Endothelial cell of umbilical vein (primary cell): ENCODE data around the gene SLC44A2. TPM values are rescaled to one million over a fixed set of nuclear protein-coding genes. Genes with fewer than 3 reads are reported as not detected.

Experiments
- BruUV-seq: library from RNA; stranded (reverse); fragments of 400-500 nt; replicated peaks from 2 replicates; lab custom pipeline; 2021; lab: Mats Ljungman, UMichigan
- CTCF ChIA-PET: fragments of 300-600, 350-600 bp; sonication (Branson Sonifier 250); formaldehyde crosslinking; loops from one replicate; lab custom pipeline; 2021; ENCODE audit warnings: antibody characterized with exemption, inconsistent platforms; lab: Charles Lee
- POLR2A ChIA-PET: fragments of 300-600, 350-600 bp; sonication (Branson Sonifier 250); formaldehyde crosslinking; loops from one replicate; lab custom pipeline; 2021; ENCODE audit warnings: antibody characterized with exemption, inconsistent platforms; lab: Charles Lee
- DNase-seq: peaks from one replicate; pipeline ENCODE4 v3.0.0-alpha.2; 2011; ENCODE audit warnings: low read depth, low spot score
- FAIRE-seq: peaks from 2 replicates; lab custom pipeline; 2011; peaks lifted over from hg19 to GRCh38; lab: Jason Lieb, UNC
- H2AFZ ChIP-seq: 2 replicates; pipeline ENCODE4 v1.6.0; 2012; ENCODE audit warnings: low read depth, low read length, control low read depth, inconsistent platforms
- H3K27ac ChIP-seq: 2 replicates; pipeline ENCODE4 v1.5.1; 2011; ENCODE audit warnings: low read depth, mild to moderate bottlenecking, control low read depth, low read length, moderate library complexity; ENCODE audit not compliant: insufficient read depth
- H3K27me3 ChIP-seq, 2 experiments: 2 replicates each; pipeline versions ENCODE4 v1.6.0 to v1.6.1; 2011; ENCODE audit warnings: low read length in 2 of 2, mixed read lengths in 1 of 2; ENCODE audit not compliant: control insufficient read depth in 2 of 2, insufficient read depth in 2 of 2
- H3K36me3 ChIP-seq, 2 experiments: 2 replicates in 1 of 2; 3 replicates in 1 of 2; pipeline ENCODE4 v1.5.1; 2011; ENCODE audit warnings: low read length in 2 of 2, mild to moderate bottlenecking in 1 of 2, moderate library complexity in 1 of 2; ENCODE audit not compliant: control insufficient read depth in 2 of 2, insufficient read depth in 2 of 2; ENCODE audit errors: extremely low read depth in 1 of 2
- H3K4me1 ChIP-seq: 3 replicates; pipeline ENCODE4 v1.5.1; 2011; ENCODE audit warnings: mild to moderate bottlenecking, low read length; ENCODE audit not compliant: control insufficient read depth, insufficient read depth; ENCODE audit errors: extremely low read depth
- H3K4me2 ChIP-seq: 2 replicates; pipeline ENCODE4 v1.6.1; 2011; ENCODE audit warnings: low read length, control low read depth, mixed read lengths; ENCODE audit not compliant: insufficient read depth
- H3K4me3 ChIP-seq, 3 experiments: fragments of 200-600 bp in 1 of 3; sonication (generic), shearing (Covaris generic) in 1 of 3; replicated peaks in 1 of 3; 2 replicates each; pipeline ENCODE4 v1.5.1; 2011 to 2016; ENCODE audit warnings: control low read depth in 3 of 3, low read length in 3 of 3, mild to moderate bottlenecking in 2 of 3, inconsistent platforms in 1 of 3, low read depth in 1 of 3, moderate library complexity in 1 of 3; ENCODE audit not compliant: insufficient read depth in 1 of 3
- H3K79me2 ChIP-seq: 2 replicates; pipeline ENCODE4 v1.6.0; 2012; ENCODE audit warnings: low read length, inconsistent platforms; ENCODE audit not compliant: control insufficient read depth, insufficient read depth
- H3K9ac ChIP-seq: replicated peaks from 2 replicates; pipeline ENCODE3; 2011; ENCODE audit warnings: low read length, control low read depth; ENCODE audit not compliant: insufficient read depth; ENCODE audit errors: extremely low read depth
- H3K9me1 ChIP-seq: replicated peaks from 3 replicates; pipeline ENCODE4 v1.6.0; 2011; ENCODE audit warnings: mild to moderate bottlenecking, low read length; ENCODE audit not compliant: control insufficient read depth, insufficient read depth; ENCODE audit errors: extremely low read depth
- H3K9me3 ChIP-seq: replicated peaks from 2 replicates; pipeline ENCODE4 v1.5.1; 2012; ENCODE audit warnings: low read length, inconsistent platforms; ENCODE audit not compliant: control insufficient read depth, insufficient read depth
- H4K20me1 ChIP-seq: replicated peaks from 2 replicates; pipeline ENCODE3; 2011; ENCODE audit warnings: mild to moderate bottlenecking, low read length; ENCODE audit not compliant: control insufficient read depth, insufficient read depth; ENCODE audit errors: extremely low read depth
- EZH2 ChIP-seq: IDR thresholded peaks from 2 replicates; pipeline ENCODE4 v1.6.1; 2012; ENCODE audit warnings: borderline replicate concordance, low read depth, mild to moderate bottlenecking, moderate library complexity, low read length, inconsistent platforms; ENCODE audit not compliant: severe bottlenecking
- FOS ChIP-seq: IDR thresholded peaks from 2 replicates; pipeline ENCODE4 v1.6.1; 2011; ENCODE audit warnings: mild to moderate bottlenecking, low read length, moderate library complexity, borderline replicate concordance; ENCODE audit not compliant: insufficient read depth
- GATA2 ChIP-seq: IDR thresholded peaks from 2 replicates; pipeline ENCODE4 v1.7.0; 2011; ENCODE audit warnings: low read depth, mild to moderate bottlenecking, moderate library complexity, mixed read lengths, low read length; ENCODE audit not compliant: insufficient read length, insufficient read depth
- MYC ChIP-seq: IDR thresholded peaks from one replicate; pipeline ENCODE4 v1.6.1; 2011; ENCODE audit warnings: mild to moderate bottlenecking, low read depth, low read length
- POLR2A ChIP-seq: IDR thresholded peaks from 2 replicates; pipeline ENCODE4 v1.6.1; 2012; ENCODE audit warnings: low read depth, mild to moderate bottlenecking, control low read depth, low read length
- POLR2AphosphoS5 ChIP-seq: IDR thresholded peaks from 2 replicates; pipeline ENCODE4 v1.6.1; 2012; ENCODE audit warnings: low read depth, mild to moderate bottlenecking, control low read depth, low read length, moderate library complexity; ENCODE audit not compliant: insufficient read depth
- dilution Hi-C: fragments of 300-500 bp; cut with MboI; formaldehyde crosslinking; loops from one replicate; pipeline ENCODE4 v1.15.0; 2019; ENCODE audit warnings: low sequenced_read_pairs; ENCODE audit not compliant: extremely low pct_ligation_motif_present
- intact Hi-C: fragments of 100-400 bp; cut with micrococcal nuclease; formaldehyde crosslinking; loops from one replicate; pipeline ENCODE4 v1.10.0; 2022
- polyA plus RNA-seq, 4 experiments: library from polyadenylated mRNA; depleted of rRNA in 3 of 4; stranded (reverse) in 3 of 4; unstranded in 1 of 4; fragments of >200 nt; gene quantifications; 2 replicates each; pipeline versions ENCODE4 v1.2.1 to v1.2.3, GENCODE V29; 2011 to 2012; ENCODE audit warnings: missing spikeins in 1 of 4
- total RNA-seq: library from RNA; stranded (reverse); gene quantifications from 2 replicates; pipeline ENCODE4 v1.2.3, GENCODE V29; 2021
- TF ChIP-seq, protein P1 (sequence below), 2 donors: IDR thresholded peaks; 1 replicate in 1 of 2; 2 replicates in 1 of 2; pipeline ENCODE4 v1.5.1; 2011; ENCODE audit warnings: low read length in 2 of 2, mild to moderate bottlenecking in 2 of 2, moderate library complexity in 2 of 2, control low read depth in 1 of 2, inconsistent platforms in 1 of 2, low read depth in 1 of 2; ENCODE audit not compliant: insufficient read depth in 1 of 2; ENCODE audit errors: extremely low read depth in 1 of 2
- TF ChIP-seq, protein P2 (sequence below): IDR thresholded peaks from 2 replicates; pipeline ENCODE4 v1.6.1; 2011; ENCODE audit not compliant: insufficient read depth, insufficient read length

The SLC44A2 gene
- total and polyA plus RNA-seq, 2 donors (not counting 3 experiments of a cell fraction or from before 2014, with no cell fraction given) = 97.7 to 130 TPM

DNA sequence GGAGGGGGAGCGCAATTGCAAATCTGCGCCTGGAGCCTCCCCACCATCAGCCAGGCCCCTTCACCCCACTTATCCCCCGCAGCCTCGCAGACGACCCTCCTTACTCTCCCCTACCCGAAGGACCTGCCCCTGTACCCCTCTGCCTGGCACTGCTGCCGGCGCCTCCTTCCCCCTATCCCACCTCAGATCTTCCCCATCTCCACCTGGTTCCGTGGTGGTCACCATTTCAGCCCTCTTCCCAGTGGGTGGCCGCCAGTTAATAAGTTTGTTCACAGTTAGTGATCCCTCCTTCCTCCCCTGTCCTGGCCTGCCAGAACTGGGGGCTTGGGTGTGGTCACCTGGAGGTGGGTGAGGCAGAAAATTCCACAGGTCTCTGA lies 397 bp downstream of the SLC44A2 start:
- peak overlapping the region; percentile 75 for H2AFZ ChIP-seq
- no peaks in the 10 kb centered on the region for H3K9me3 ChIP-seq
- FAIRE-seq (no peak), DNase-seq (no peak)
- TF ChIP-seq FOS (no peak), POLR2AphosphoS5 (no peak), GATA2 (no peak), MYC (no peak), POLR2A (no peak)
- TF ChIP-seq, protein P1, sequence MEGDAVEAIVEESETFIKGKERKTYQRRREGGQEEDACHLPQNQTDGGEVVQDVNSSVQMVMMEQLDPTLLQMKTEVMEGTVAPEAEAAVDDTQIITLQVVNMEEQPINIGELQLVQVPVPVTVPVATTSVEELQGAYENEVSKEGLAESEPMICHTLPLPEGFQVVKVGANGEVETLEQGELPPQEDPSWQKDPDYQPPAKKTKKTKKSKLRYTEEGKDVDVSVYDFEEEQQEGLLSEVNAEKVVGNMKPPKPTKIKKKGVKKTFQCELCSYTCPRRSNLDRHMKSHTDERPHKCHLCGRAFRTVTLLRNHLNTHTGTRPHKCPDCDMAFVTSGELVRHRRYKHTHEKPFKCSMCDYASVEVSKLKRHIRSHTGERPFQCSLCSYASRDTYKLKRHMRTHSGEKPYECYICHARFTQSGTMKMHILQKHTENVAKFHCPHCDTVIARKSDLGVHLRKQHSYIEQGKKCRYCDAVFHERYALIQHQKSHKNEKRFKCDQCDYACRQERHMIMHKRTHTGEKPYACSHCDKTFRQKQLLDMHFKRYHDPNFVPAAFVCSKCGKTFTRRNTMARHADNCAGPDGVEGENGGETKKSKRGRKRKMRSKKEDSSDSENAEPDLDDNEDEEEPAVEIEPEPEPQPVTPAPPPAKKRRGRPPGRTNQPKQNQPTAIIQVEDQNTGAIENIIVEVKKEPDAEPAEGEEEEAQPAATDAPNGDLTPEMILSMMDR (IDR thresholded peaks at IDR 0.05; ENCODE audit: extremely low read depth in 1 of 2, insufficient read depth in 1 of 2, low read depth in 1 of 2, low read length in 2 of 2) = no peak
- BruUV-seq = no TSS peak
- no peaks in the 10 kb centered on the region for H3K9me1 ChIP-seq
- intact Hi-C loops = loop anchor here (2.0 to 5.0 kb wide), 2 partner anchors 23 to 43 kb away; no protein-coding TSS in a partner anchor
- no peaks in the 10 kb centered on the region for H3K79me2 ChIP-seq
- ChIA-PET CTCF (interaction anchor here (0.9 to 3.6 kb wide), 4 partner anchors 19 to 45 kb away, joined by 3 to 25 read pairs (median 14); no protein-coding TSS in a partner anchor), POLR2A (no interaction called here)
- peaks cover 0 to 9% of the 10 kb centered on the region in 2 experiments for H3K36me3 ChIP-seq
- no peaks in the 10 kb centered on the region for H3K27me3 ChIP-seq
- H3K4me2 ChIP-seq = peak overlapping the region; percentile 88
- H3K27ac ChIP-seq = no peak overlapping the region
- peak overlapping the region; percentile 6 to 37 (median 33) for H3K4me3 ChIP-seq
- H3K9ac ChIP-seq = peak overlapping the region; percentile 25
- no peaks in the 10 kb centered on the region for H4K20me1 ChIP-seq
- dilution Hi-C loops = no loop called here
- peaks cover 10% of the 10 kb centered on the region for H3K4me1 ChIP-seq

DNA sequence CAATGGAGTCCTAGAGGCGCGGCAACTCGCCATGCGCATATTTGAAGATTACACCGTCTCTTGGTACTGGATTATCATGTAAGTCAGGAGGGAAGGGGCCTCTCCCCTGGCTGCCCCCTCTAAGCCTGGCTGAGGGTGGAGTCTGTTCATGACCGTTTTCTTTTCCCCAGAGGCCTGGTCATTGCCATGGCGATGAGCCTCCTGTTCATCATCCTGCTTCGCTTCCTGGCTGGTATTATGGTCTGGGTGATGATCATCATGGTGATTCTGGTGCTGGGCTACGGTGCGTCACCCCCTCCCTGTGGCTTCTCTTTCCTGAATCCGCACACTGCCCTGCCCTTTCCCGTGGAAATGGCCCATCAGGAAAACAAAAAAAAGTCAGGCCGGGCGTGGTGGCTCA lies 6.5 kb downstream of the SLC44A2 start:
- TSS peak; percentile 45 for BruUV-seq
- Histone ChIP-seq H4K20me1 (no peaks in the 10 kb centered on the region), H3K4me2 (no peak overlapping the region), H3K79me2 (no peaks in the 10 kb centered on the region), H3K9me3 (no peaks in the 10 kb centered on the region), H3K27ac (no peak overlapping the region), H3K9me1 (no peaks in the 10 kb centered on the region), H3K4me1 (no peaks in the 10 kb centered on the region), H3K9ac (no peak overlapping the region), H3K36me3 (peaks cover 5 to 44% of the 10 kb centered on the region in 2 experiments), H3K27me3 (no peaks in the 10 kb centered on the region), H2AFZ (no peak overlapping the region), H3K4me3 (no peak overlapping the region)
- dilution Hi-C loops = no loop called here
- no peak for TF ChIP-seq MYC
- no peak for TF ChIP-seq GATA2
- no peak for TF ChIP-seq FOS
- no peak for TF ChIP-seq EZH2
- no peak for TF ChIP-seq POLR2A
- TF ChIP-seq, protein P2, sequence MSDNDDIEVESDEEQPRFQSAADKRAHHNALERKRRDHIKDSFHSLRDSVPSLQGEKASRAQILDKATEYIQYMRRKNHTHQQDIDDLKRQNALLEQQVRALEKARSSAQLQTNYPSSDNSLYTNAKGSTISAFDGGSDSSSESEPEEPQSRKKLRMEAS = no peak
- FAIRE-seq = no peak
- intact Hi-C loops = no loop called here
- no peak for DNase-seq
- ChIA-PET POLR2A (no interaction called here), CTCF (no interaction called here)
